Suprapubic skin (tissue), 3 donors: Measurements from ENCODE around the gene SEC23IP.

Experiments
- CTCF ChIP-seq, 2 donors: fragments of 200-600 bp in 1 of 2; fragments of 450-650 bp in 1 of 2; sonication (generic) in 1 of 2; IDR thresholded peaks; one replicate each; pipeline ENCODE4 v1.5.1; 2016 to 2019; ENCODE audit warnings: antibody characterized with exemption in 2 of 2, mild to moderate bottlenecking in 1 of 2, moderate library complexity in 1 of 2
- POLR2AphosphoS5 ChIP-seq, 3 donors: sonication (generic); formaldehyde crosslinking; IDR thresholded peaks; one replicate each; pipeline ENCODE4 v1.6.1; 2017; ENCODE audit warnings: antibody characterized with exemption in 3 of 3

- TF ChIP-seq CTCF (IDR thresholded peaks at IDR 0.05) (no peak), POLR2AphosphoS5 (IDR thresholded peaks at IDR 0.05) (no peak)
Measured at GRCh38 chr10:119853574-119853973, 39.0 kb upstream of the SEC23IP start.
